Ovary (tissue), 9 donors: Measurements from ENCODE around the gene EIF4E3. TPM values are rescaled to one million over a fixed set of nuclear protein-coding genes. Genes with fewer than 3 reads are reported as not detected.
A peak's percentile ranks its signal among the peaks of the same experiment; 100 is the strongest.

Experiments used
- DNase-seq, 5 donors: peaks; one replicate each; pipeline ENCODE4 v3.0.0-alpha.2; 2019 to 2020
- H3K27ac ChIP-seq, 2 donors: fragments of 200-600 bp; one replicate each; pipeline versions ENCODE4 v1.5.1 to v1.8.0; 2019 to 2022
- H3K27me3 ChIP-seq: fragments of 200-600 bp; one replicate; pipeline ENCODE4 v1.8.0; 2022
- H3K36me3 ChIP-seq: fragments of 200-600 bp; sonication (generic); one replicate; pipeline ENCODE4 v1.5.1; 2019
- H3K4me1 ChIP-seq: one replicate; pipeline ENCODE4 v1.8.1; 2013; ENCODE audit warnings: mild to moderate bottlenecking, moderate library complexity; ENCODE audit not compliant: insufficient read depth
- H3K4me3 ChIP-seq: fragments of 200-600 bp; sonication (generic); one replicate; pipeline ENCODE4 v1.5.1; 2017
- H3K9me3 ChIP-seq, 2 donors: fragments of 200-600 bp in 1 of 2; sonication (generic) in 1 of 2; one replicate each; pipeline versions ENCODE4 v1.5.1 to v1.8.1; 2013 to 2019; ENCODE audit warnings: mild to moderate bottlenecking in 1 of 2, moderate library complexity in 1 of 2
- EP300 ChIP-seq: sonication (generic); formaldehyde crosslinking; IDR thresholded peaks from one replicate; pipeline ENCODE4 v1.6.1; 2017; ENCODE audit warnings: antibody characterized with exemption
- POLR2A ChIP-seq: fragments of 450-650 bp; IDR thresholded peaks from one replicate; pipeline ENCODE4 v1.6.1; 2017; ENCODE audit warnings: antibody characterized with exemption, mild to moderate bottlenecking, moderate library complexity
- WGBS, 3 donors: extraction: QIAGEN DNeasy Blood & Tissue Kit in 1 of 3; methylation state at CpG; one replicate each; pipeline versions ENCODE4 v1.1.5 to v1.1.7; 2013 to 2017; 5-methylcytosine and 5-hydroxymethylcytosine counted together
- intact Hi-C, 4 donors: fragments of 100-400 bp; cut with DNase I; formaldehyde crosslinking; loops; one replicate each; pipeline versions ENCODE4 v1.11.0 to v1.15.1; 2022 to 2023
- polyA plus RNA-seq, 2 donors: library from polyadenylated mRNA; stranded (reverse); fragments of 200-250 nt in 1 of 2; fragments of 350-450 nt in 1 of 2; fragmentation: Illumina TruSeq in 1 of 2; extraction: RNeasy Lipid Tissue Mini Kit (QIAGEN cat#74804) in 1 of 2; gene quantifications; one replicate each; pipeline ENCODE4 v1.2.3, GENCODE V29; 2013 to 2014
- total RNA-seq, 7 donors: library from RNA; depleted of rRNA in 2 of 7; stranded (reverse); fragments of >200 nt in 2 of 7; fragmentation: NEBNext Ultra II Directional in 3 of 7; extraction: Animal tissue kit (Norgen Biotek cat#: 25700) in 3 of 7; gene quantifications; one replicate each; pipeline versions ENCODE4 v1.1.0 to v1.2.4, GENCODE V29; 2016 to 2023
- TF ChIP-seq, protein P1 (sequence below), 3 donors: fragments of 450-650 bp in 2 of 3; fragments of 200-600 bp in 1 of 3; IDR thresholded peaks; one replicate each; pipeline versions ENCODE4 v1.5.1 to v1.8.0; 2016 to 2022; ENCODE audit warnings: antibody characterized with exemption in 3 of 3, mild to moderate bottlenecking in 1 of 3
- donor health status: DM: no; HTN: no; CAD: no; lungs with moderate emphysema.
- donor health status: DM: no; HTN: no; CAD: no.
- donor health status: Bipolar disorder and iron deficiency.
- donor health status: DM: yes; HTN: yes; CAD: no.
- donor health status: DM: no; HTN: no; CAD: no.
- donor health status: DM: yes; HTN: yes; CAD: no.

EIF4E3 gene
- total and polyA plus RNA-seq, 9 donors: 13.0 to 51.7 (median 38.2) TPM

DNA sequence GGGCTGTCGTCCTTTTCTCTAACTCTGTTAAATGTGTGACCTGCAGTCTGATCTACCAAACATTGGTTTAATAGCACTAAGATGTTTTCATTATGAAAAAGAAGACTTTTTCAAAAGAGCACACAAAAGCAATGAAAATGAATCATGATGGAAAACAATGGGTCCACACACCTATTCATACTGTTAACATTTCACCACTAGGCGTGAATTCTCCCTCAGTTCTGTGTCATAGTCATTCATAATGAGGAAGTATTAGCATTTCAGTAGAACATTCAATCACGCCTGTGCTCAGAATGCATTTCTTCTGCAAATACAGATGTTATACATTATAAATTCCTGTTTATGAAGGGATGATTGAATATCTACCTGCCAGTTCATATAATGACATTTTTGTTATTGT is 35.9 kb downstream of the EIF4E3 start:
- 85 to 91% (median 87%) methylated on average over 3 of the region's 3 CpGs for WGBS, 3 donors
- Histone ChIP-seq H3K4me3 (no peak overlapping the region), H3K27me3 (no peaks in the 10 kb centered on the region), H3K36me3 (no peaks in the 10 kb centered on the region), H3K27ac (no peak overlapping the region), H3K4me1 (peaks cover 12% of the 10 kb centered on the region), H3K9me3 (no peaks in the 10 kb centered on the region)
- intact Hi-C loops: no loop called here
- DNase-seq: no peak
- TF ChIP-seq EP300 (no peak), POLR2A (no peak)
- TF ChIP-seq, protein P1, sequence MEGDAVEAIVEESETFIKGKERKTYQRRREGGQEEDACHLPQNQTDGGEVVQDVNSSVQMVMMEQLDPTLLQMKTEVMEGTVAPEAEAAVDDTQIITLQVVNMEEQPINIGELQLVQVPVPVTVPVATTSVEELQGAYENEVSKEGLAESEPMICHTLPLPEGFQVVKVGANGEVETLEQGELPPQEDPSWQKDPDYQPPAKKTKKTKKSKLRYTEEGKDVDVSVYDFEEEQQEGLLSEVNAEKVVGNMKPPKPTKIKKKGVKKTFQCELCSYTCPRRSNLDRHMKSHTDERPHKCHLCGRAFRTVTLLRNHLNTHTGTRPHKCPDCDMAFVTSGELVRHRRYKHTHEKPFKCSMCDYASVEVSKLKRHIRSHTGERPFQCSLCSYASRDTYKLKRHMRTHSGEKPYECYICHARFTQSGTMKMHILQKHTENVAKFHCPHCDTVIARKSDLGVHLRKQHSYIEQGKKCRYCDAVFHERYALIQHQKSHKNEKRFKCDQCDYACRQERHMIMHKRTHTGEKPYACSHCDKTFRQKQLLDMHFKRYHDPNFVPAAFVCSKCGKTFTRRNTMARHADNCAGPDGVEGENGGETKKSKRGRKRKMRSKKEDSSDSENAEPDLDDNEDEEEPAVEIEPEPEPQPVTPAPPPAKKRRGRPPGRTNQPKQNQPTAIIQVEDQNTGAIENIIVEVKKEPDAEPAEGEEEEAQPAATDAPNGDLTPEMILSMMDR (IDR thresholded peaks at IDR 0.05): no peak

DNA sequence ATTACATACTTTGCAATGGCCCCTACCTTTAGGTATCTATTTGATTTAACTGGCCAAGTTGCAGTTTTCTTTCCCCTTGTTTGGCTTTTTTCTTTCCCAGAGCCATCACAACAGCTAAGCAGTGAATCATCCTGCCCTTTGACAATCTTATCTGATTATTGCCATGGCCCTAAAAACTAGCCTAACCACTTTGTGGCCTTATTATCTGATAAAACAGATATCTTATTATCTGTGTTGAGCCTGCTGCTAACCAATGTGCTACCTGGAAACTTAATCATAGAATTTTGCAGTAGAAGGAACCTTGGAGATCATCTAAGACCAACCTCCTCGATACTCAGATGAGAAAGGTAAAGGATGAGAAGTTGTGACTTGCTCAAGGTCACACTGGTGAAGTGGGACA is 37.1 kb downstream of the EIF4E3 start:
- H3K27ac ChIP-seq: no peak overlapping the region
- H3K36me3 ChIP-seq: no peaks in the 10 kb centered on the region
- H3K9me3 ChIP-seq: no peaks in the 10 kb centered on the region
- no peaks in the 10 kb centered on the region for H3K27me3 ChIP-seq
- DNase-seq: no peak
- no peak for TF ChIP-seq EP300
- TF ChIP-seq POLR2A: no peak
- TF ChIP-seq, protein P1 (IDR thresholded peaks at IDR 0.05): no peak
- no peak overlapping the region for H3K4me3 ChIP-seq
- 93 to 100% (median 97%) methylated on average over 1 of the region's 1 CpG for WGBS, 3 donors
- H3K4me1 ChIP-seq: peaks cover 11% of the 10 kb centered on the region
- intact Hi-C loops: no loop called here

DNA sequence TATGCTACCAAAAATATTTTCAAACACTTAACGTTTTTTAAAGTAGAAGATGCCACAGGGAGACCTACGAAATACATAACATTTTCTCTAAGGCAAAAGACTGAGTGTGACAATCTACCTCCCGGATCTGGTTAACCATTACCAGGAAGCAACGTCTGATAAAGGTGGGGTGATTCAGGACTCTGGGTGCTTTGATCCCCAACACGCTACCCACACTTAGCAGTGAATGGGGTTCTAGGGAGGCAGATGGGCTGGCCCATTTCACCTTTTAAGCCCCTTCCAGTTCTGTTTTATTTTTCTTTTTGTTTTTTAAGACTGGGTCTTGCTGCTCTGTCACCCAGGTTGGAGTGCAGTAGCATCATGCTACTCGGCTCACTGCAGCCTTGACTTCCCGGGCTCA is 39.5 kb downstream of the EIF4E3 start:
- H3K27me3 ChIP-seq: no peaks in the 10 kb centered on the region
- intact Hi-C loops: no loop called here
- no peaks in the 10 kb centered on the region for H3K36me3 ChIP-seq
- no peaks in the 10 kb centered on the region for H3K9me3 ChIP-seq
- no peak for DNase-seq
- TF ChIP-seq EP300 (no peak), POLR2A (no peak)
- TF ChIP-seq, protein P1 (IDR thresholded peaks at IDR 0.05): no peak
- 87 to 93% (median 92%) methylated on average over 7 of the region's 7 CpGs for WGBS, 3 donors
- peaks cover 8% of the 10 kb centered on the region for H3K4me1 ChIP-seq
- no peak overlapping the region for H3K27ac ChIP-seq
- no peak overlapping the region for H3K4me3 ChIP-seq

- H3K27ac ChIP-seq: no peak overlapping the region
- no peaks in the 10 kb centered on the region for H3K36me3 ChIP-seq
- H3K4me3 ChIP-seq: no peak overlapping the region
- peaks cover 8% of the 10 kb centered on the region for H3K4me1 ChIP-seq
- intact Hi-C loops: no loop called here
- no peaks in the 10 kb centered on the region for H3K27me3 ChIP-seq
- peak; percentile 43 to 65 (median 49) for DNase-seq
- no peaks in the 10 kb centered on the region for H3K9me3 ChIP-seq
- no peak for TF ChIP-seq EP300
- TF ChIP-seq, protein P1 (IDR thresholded peaks at IDR 0.05): no peak
- no peak for TF ChIP-seq POLR2A
- 16 to 24% (median 17%) methylated on average over 6 of the region's 6 CpGs for WGBS, 3 donors
These were observed 40.3 kb downstream of the EIF4E3 start for GRCh38 chr3:71684757-71685386.
